B cell (primary cell): ENCODE data around the gene SPOCD1. TPM values are rescaled to one million over a fixed set of nuclear protein-coding genes. Genes with fewer than 3 reads are reported as not detected.

Experiments used
- ATAC-seq: fragments of 200-7000 bp; cut with Tn5 transposase; one replicate; pipeline ENCODE4 v1.10.0; 2021; ENCODE audit warnings: low read depth, mild to moderate bottlenecking, moderate number of reproducible peaks, moderate library complexity
- CTCF ChIA-PET: fragments of 350-600 bp; sonication (Branson Sonifier 250); formaldehyde crosslinking; loops from one replicate; lab custom pipeline; 2021; ENCODE audit warnings: antibody characterized with exemption, inconsistent platforms; lab: Charles Lee
- POLR2A ChIA-PET: fragments of 350-600 bp; sonication (Branson Sonifier 250); formaldehyde crosslinking; loops from one replicate; lab custom pipeline; 2021; ENCODE audit warnings: antibody characterized with exemption; lab: Charles Lee
- DNase-seq: peaks from one replicate; pipeline ENCODE4 v3.0.0; 2013
- H2AFZ ChIP-seq: 2 replicates; pipeline ENCODE4 v1.6.1; 2012; ENCODE audit warnings: mild to moderate bottlenecking, low read depth, low read length; ENCODE audit not compliant: insufficient read depth, poor library complexity, severe bottlenecking
- H3K27ac ChIP-seq, 2 donors: 1 replicate in 1 of 2; 2 replicates in 1 of 2; pipeline ENCODE4 v1.5.1; 2012 to 2013; ENCODE audit warnings: low read length in 2 of 2, mild to moderate bottlenecking in 2 of 2, moderate library complexity in 1 of 2
- H3K27me3 ChIP-seq, 4 experiments: fragments of 200-600 bp in 1 of 4; sonication (generic) in 1 of 4; replicated peaks in 1 of 4; 1 replicate in 2 of 4; 2 replicates in 2 of 4; pipeline versions ENCODE4 v1.6.1 to v1.7.0; 2013 to 2016; ENCODE audit warnings: low read length in 3 of 4, mild to moderate bottlenecking in 2 of 4, mixed read lengths in 1 of 4, moderate library complexity in 1 of 4; ENCODE audit not compliant: insufficient read depth in 4 of 4, control insufficient read depth in 3 of 4; ENCODE audit errors: control extremely low read depth in 1 of 4
- H3K36me3 ChIP-seq, 2 experiments: replicated peaks in 1 of 2; 1 replicate in 1 of 2; 2 replicates in 1 of 2; pipeline versions ENCODE4 v1.6.1 to v1.7.1; 2013; ENCODE audit warnings: low read length in 1 of 2; ENCODE audit not compliant: insufficient read depth in 2 of 2, control insufficient read depth in 1 of 2; ENCODE audit errors: control extremely low read depth in 1 of 2, extremely low read depth in 1 of 2
- H3K4me1 ChIP-seq, 2 donors: fragments of 200-600 bp in 1 of 2; sonication (generic) in 1 of 2; 1 replicate in 1 of 2; 2 replicates in 1 of 2; pipeline versions ENCODE4 v1.5.1 to v1.6.1; 2013 to 2017; ENCODE audit warnings: low read length in 2 of 2; ENCODE audit not compliant: control insufficient read depth in 2 of 2, insufficient read depth in 2 of 2
- H3K4me2 ChIP-seq: replicated peaks from 2 replicates; pipeline ENCODE3; 2012; ENCODE audit warnings: mild to moderate bottlenecking, low read depth, low read length; ENCODE audit not compliant: poor library complexity, severe bottlenecking
- H3K4me3 ChIP-seq, 5 experiments: fragments of 200-600 bp in 1 of 5; sonication (generic) in 1 of 5; 1 replicate in 3 of 5; 2 replicates in 2 of 5; pipeline versions ENCODE4 v1.5.1 to v1.7.0; 2011 to 2016; ENCODE audit warnings: low read length in 4 of 5, mild to moderate bottlenecking in 4 of 5, low read depth in 2 of 5, control low read depth in 1 of 5, moderate library complexity in 1 of 5; ENCODE audit not compliant: insufficient read depth in 1 of 5; ENCODE audit errors: control extremely low read depth in 1 of 5, extremely low read depth in 1 of 5
- H3K79me2 ChIP-seq: fragments of 200-600 bp; sonication (generic); one replicate; pipeline ENCODE4 v1.6.0; 2016; ENCODE audit warnings: low read length; ENCODE audit not compliant: control insufficient read depth, insufficient read depth
- H3K9ac ChIP-seq: fragments of 200-600 bp; sonication (generic); 2 replicates; pipeline ENCODE4 v1.6.1; 2017; ENCODE audit warnings: mild to moderate bottlenecking, low read length, moderate library complexity
- H3K9me3 ChIP-seq, 3 donors: one replicate each; pipeline versions ENCODE4 v1.6.1 to v1.7.1; 2013; ENCODE audit warnings: low read length in 2 of 3; ENCODE audit not compliant: control insufficient read depth in 2 of 3, insufficient read depth in 1 of 3; ENCODE audit errors: control extremely low read depth in 1 of 3
- H4K20me1 ChIP-seq: 2 replicates; pipeline ENCODE4 v1.6.0; 2012; ENCODE audit warnings: mild to moderate bottlenecking, low read length; ENCODE audit not compliant: insufficient read depth, control insufficient read depth, poor library complexity, severe bottlenecking
- H3K27ac Mint-ChIP-seq: one replicate; pipeline ENCODE4 v1.8.0; 2021; ENCODE audit warnings: mixed read lengths
- H3K27me3 Mint-ChIP-seq: one replicate; pipeline ENCODE4 v1.8.0; 2021; ENCODE audit warnings: mixed read lengths
- H3K4me1 Mint-ChIP-seq: one replicate; pipeline ENCODE4 v1.8.0; 2021; ENCODE audit warnings: mixed read lengths
- H3K4me3 Mint-ChIP-seq: one replicate; pipeline ENCODE4 v1.8.0; 2021; ENCODE audit warnings: mixed read lengths
- H3K9me3 Mint-ChIP-seq: one replicate; pipeline ENCODE4 v1.8.0; 2022; ENCODE audit warnings: mixed read lengths; ENCODE audit not compliant: insufficient read depth
- CTCF ChIP-seq: fragments of 200-600 bp; IDR thresholded peaks from one replicate; pipeline ENCODE4 v1.8.0; 2022; ENCODE audit warnings: antibody characterized with exemption, mild to moderate bottlenecking
- EZH2 ChIP-seq: IDR thresholded peaks from 2 replicates; pipeline ENCODE4 v1.6.1; 2012; ENCODE audit warnings: borderline replicate concordance, low read depth, mild to moderate bottlenecking, moderate library complexity, low read length; ENCODE audit not compliant: insufficient read depth, poor library complexity, severe bottlenecking
- WGBS: methylation state at CpG from one replicate; pipeline ENCODE4 v1.1.5; 2013; ENCODE audit warnings: missing lambda C conversion rate; ENCODE audit not compliant: insufficient coverage; 5-methylcytosine and 5-hydroxymethylcytosine counted together
- intact Hi-C: fragments of 100-400 bp; cut with micrococcal nuclease; formaldehyde crosslinking; loops from one replicate; pipeline ENCODE4 v1.10.0; 2022
- polyA plus RNA-seq: library from polyadenylated mRNA; depleted of rRNA; stranded (reverse); fragments of >200 nt; gene quantifications from 2 replicates; pipeline ENCODE4 v1.2.3, GENCODE V29; 2012
- total RNA-seq, 2 donors: library from RNA; stranded (reverse); fragments of 120-200 nt in 1 of 2; gene quantifications; 1 replicate in 1 of 2; 2 replicates in 1 of 2; pipeline versions ENCODE4 v1.2.3 to v1.2.4, GENCODE V29; 2013 to 2022

The SPOCD1 gene
- total and polyA plus RNA-seq, 2 donors (not counting 1 experiment from before 2014, with no cell fraction given), result not detected

- Histone ChIP-seq H3K27ac (no peak overlapping the region), H3K4me3 (peak overlapping the region in 4 of 5 experiments; percentile 6 to 61 (median 50)), H2AFZ (peak overlapping the region; percentile 68), H4K20me1 (peaks cover 10% of the 10 kb centered on the region), H3K36me3 (no peaks in the 10 kb centered on the region), H3K79me2 (no peaks in the 10 kb centered on the region), H3K9ac (peak overlapping the region; percentile 59), H3K9me3 (peaks cover 0 to 3% (median 0%) of the 10 kb centered on the region in 3 donors), H3K27me3 (peaks cover 0 to 31% (median 15%) of the 10 kb centered on the region in 4 experiments), H3K4me1 (peaks cover 36 to 44% of the 10 kb centered on the region in 2 donors), H3K4me2 (peak overlapping the region; percentile 86)
- no peaks in the 10 kb centered on the region for H3K9me3 Mint-ChIP-seq
- H3K4me3 Mint-ChIP-seq, result peak overlapping the region; percentile 83
- WGBS, result under 1% methylated on average over 93 of the region's 93 CpGs
- CTCF ChIA-PET, result interaction anchor here (1.0 to 10.8 kb wide), 6 partner anchors 16 to 201 kb away, joined by 3 to 199 read pairs (median 8); no protein-coding TSS in a partner anchor
- H3K27me3 Mint-ChIP-seq, result peaks cover 13% of the 10 kb centered on the region
- POLR2A ChIA-PET, result interaction anchor here (0.8 to 4.4 kb wide), 3 partner anchors 21 to 64 kb away, joined by 4 to 28 read pairs (median 10); no protein-coding TSS in a partner anchor
- H3K4me1 Mint-ChIP-seq, result peaks cover 35% of the 10 kb centered on the region
- H3K27ac Mint-ChIP-seq, result no peak overlapping the region
- no peak for TF ChIP-seq EZH2
- no peak for TF ChIP-seq CTCF
- no peak for ATAC-seq
- intact Hi-C loops, result no loop called here
- DNase-seq, result peak; percentile 51
Observed at GRCh38 chr1:31763671-31764311, 52.0 kb downstream of the SPOCD1 start.
